HG03175 (cell line): ENCODE measurements around the gene VWCE.

Experiments
- ATAC-seq: cut with Tn5 transposase; IDR thresholded peaks from one replicate; pipeline ENCODE4 v1.9.1; 2021; ENCODE audit warnings: mild to moderate bottlenecking, moderate library complexity; ENCODE audit not compliant: unreplicated experiment

The VWCE gene

GRCh38 chr11:61294717-61295595 is at the start of gene VWCE:
VWCE (minus strand) TSS chr11:61295316; CDS start chr11:61295037, 279 bp downstream.
- peak; percentile 79 for ATAC-seq

GRCh38 chr11:61343792-61344745 is 49.0 kb upstream of the VWCE start:
- no peak for ATAC-seq

GRCh38 chr11:61342207-61342803 is 47.2 kb upstream of the VWCE start:
- no peak for ATAC-seq

- ATAC-seq, result no peak
These were observed 46.6 kb upstream of the VWCE start for GRCh38 chr11:61341706-61342105.

GRCh38 chr11:61340979-61341378 is 45.9 kb upstream of the VWCE start:
- ATAC-seq, result no peak

- ATAC-seq, result no peak
These were observed 44.4 kb upstream of the VWCE start for GRCh38 chr11:61339490-61339878.

- no peak for ATAC-seq
These were observed 43.8 kb upstream of the VWCE start for GRCh38 chr11:61338783-61339489.

- ATAC-seq, result no peak
These were observed 42.8 kb upstream of the VWCE start for GRCh38 chr11:61337706-61338470.

GRCh38 chr11:61336171-61336935 is 41.2 kb upstream of the VWCE start:
- peak; percentile 58 for ATAC-seq

- ATAC-seq, result no peak
These were observed 40.2 kb upstream of the VWCE start for GRCh38 chr11:61335355-61335710.

- no peak for ATAC-seq
These were observed 39.6 kb upstream of the VWCE start for GRCh38 chr11:61334434-61335354.

GRCh38 chr11:61333550-61334433 is 38.7 kb upstream of the VWCE start:
- peak; percentile 3 for ATAC-seq

- peak; percentile 86 for ATAC-seq
These were observed 37.9 kb upstream of the VWCE start, which contains the start of the genes DDB1 and TKFC for GRCh38 chr11:61332797-61333549. DDB1 (minus strand) TSS chr11:61333105; CDS start chr11:61332968, 137 bp downstream. TKFC (plus strand) TSS chr11:61333228; CDS start chr11:61334729, 1,501 bp downstream.

GRCh38 chr11:61332281-61332796 is 37.2 kb upstream of the VWCE start:
- peak; percentile 1 for ATAC-seq

- no peak for ATAC-seq
These were observed 36.5 kb upstream of the VWCE start for GRCh38 chr11:61331651-61332050.

- ATAC-seq, result no peak
These were observed 34.8 kb upstream of the VWCE start for GRCh38 chr11:61329871-61330270.
